Upper lobe of left lung (tissue), 6 donors: Measurements from ENCODE around the gene ATN1. TPM values are rescaled to one million over a fixed set of nuclear protein-coding genes. Genes with fewer than 3 reads are reported as not detected.
A peak's percentile ranks its signal among the peaks of the same experiment; 100 is the strongest.

Source experiments
- ATAC-seq, 2 donors: fragments of 200-7000 bp; cut with Tn5 transposase; one replicate each; pipeline ENCODE4 v1.9.1; 2022; ENCODE audit warnings: mild to moderate bottlenecking in 2 of 2, moderate library complexity in 2 of 2; ENCODE audit not compliant: low FRiP score in 2 of 2
- DNase-seq, 2 donors: peaks; one replicate each; pipeline ENCODE4 v3.0.0-alpha.2; 2019 to 2020
- H3K27ac ChIP-seq, 4 donors: fragments of 200-600 bp; sonication (generic); one replicate each; pipeline ENCODE4 v1.5.1; 2016 to 2019
- H3K27me3 ChIP-seq, 4 donors: fragments of 200-600 bp; sonication (generic); one replicate each; pipeline ENCODE4 v1.5.1; 2017 to 2019
- H3K36me3 ChIP-seq, 4 donors: fragments of 200-600 bp; sonication (generic); one replicate each; pipeline ENCODE4 v1.5.1; 2016 to 2019
- H3K4me1 ChIP-seq, 4 donors: fragments of 200-600 bp; sonication (generic); one replicate each; pipeline ENCODE4 v1.5.1; 2018 to 2019
- H3K4me3 ChIP-seq, 4 donors: fragments of 200-600 bp; sonication (generic); one replicate each; pipeline ENCODE4 v1.5.1; 2017 to 2019; ENCODE audit warnings: mild to moderate bottlenecking in 2 of 4, moderate library complexity in 1 of 4
- H3K9me3 ChIP-seq, 4 donors: fragments of 200-600 bp; sonication (generic); one replicate each; pipeline ENCODE4 v1.5.1; 2018 to 2019
- CTCF ChIP-seq, 6 experiments: fragments of 450-650 bp in 4 of 6; fragments of 200-600 bp in 2 of 6; sonication (generic) in 2 of 6; IDR thresholded peaks; one replicate each; pipeline ENCODE4 v1.5.1; 2016 to 2019; ENCODE audit warnings: antibody characterized with exemption in 6 of 6
- EP300 ChIP-seq, 4 donors: sonication (generic); formaldehyde crosslinking; IDR thresholded peaks; one replicate each; pipeline ENCODE4 v1.5.1; 2017; ENCODE audit warnings: antibody characterized with exemption in 4 of 4, control low read depth in 2 of 4
- POLR2A ChIP-seq, 4 donors: fragments of 450-650 bp; IDR thresholded peaks; one replicate each; pipeline ENCODE4 v1.5.1; 2016 to 2017; ENCODE audit warnings: antibody characterized with exemption in 4 of 4, mild to moderate bottlenecking in 2 of 4
- POLR2AphosphoS5 ChIP-seq, 2 donors: sonication (generic); formaldehyde crosslinking; IDR thresholded peaks; one replicate each; pipeline ENCODE4 v1.5.1; 2017; ENCODE audit warnings: antibody characterized with exemption in 2 of 2
- WGBS, 2 donors: methylation state at CpG; one replicate each; pipeline ENCODE4 v1.1.5; 2017 to 2018; 5-methylcytosine and 5-hydroxymethylcytosine counted together
- total RNA-seq, 6 donors: library from RNA; depleted of rRNA in 4 of 6; stranded (reverse); fragments of >200 nt in 4 of 6; gene quantifications; one replicate each; pipeline versions ENCODE4 v1.1.0 to v1.2.1, GENCODE V29; 2016 to 2021
- donor health status: DM: no; HTN: no; CAD: no; lungs with moderate emphysema.
- donor health status: DM: no; HTN: yes; CAD: no; lungs with severe emphysema.

ATN1 gene
- total RNA-seq, 6 donors from 2014 or later, result 74.7 to 321 (median 133) TPM

- no peaks in the 10 kb centered on the region for H3K9me3 ChIP-seq
- WGBS, 2 donors, result 32 to 41% methylated on average over 13 to 35 of the region's 36 CpGs
- peaks cover 44 to 63% (median 56%) of the 10 kb centered on the region in 4 donors for H3K4me1 ChIP-seq
Observed at GRCh38 chr12:6936636-6937480, 9.1 kb downstream of the ATN1 start.

GRCh38 chr12:6937481-6938352, 10.0 kb downstream of the ATN1 start:
- TF ChIP-seq EP300 (IDR thresholded peaks at IDR 0.05), result peak in 1 of 4 donors; percentile 60
- TF ChIP-seq POLR2AphosphoS5 (IDR thresholded peaks at IDR 0.05), result peak; percentile 97
- peak; percentile 13 to 90 (median 62) for TF ChIP-seq POLR2A (IDR thresholded peaks at IDR 0.05)
- peak; percentile 96 to 99 (median 97) for TF ChIP-seq CTCF (IDR thresholded peaks at IDR 0.05)
- Histone ChIP-seq H3K36me3 (peaks cover 9 to 68% (median 40%) of the 10 kb centered on the region in 4 donors), H3K27ac (peak overlapping the region; percentile 82 to 96 (median 93)), H3K9me3 (no peaks in the 10 kb centered on the region), H3K27me3 (no peaks in the 10 kb centered on the region), H3K4me3 (peak overlapping the region; percentile 53 to 76 (median 67)), H3K4me1 (peaks cover 48 to 57% (median 52%) of the 10 kb centered on the region in 4 donors)
- ATAC-seq (peak; percentile 97), DNase-seq (peak; percentile 94 to 96)
- WGBS, 2 donors, result 1 to 2% methylated on average over 41 to 73 of the region's 80 CpGs

More at GRCh38 chr12:6936636-6937480, 9.1 kb downstream of the ATN1 start:
- H3K27ac ChIP-seq, result peak overlapping the region; percentile 82 to 96 (median 93)
- peak overlapping the region; percentile 53 to 76 (median 67) for H3K4me3 ChIP-seq
- DNase-seq (peak in 1 of 2 donors; percentile 33), ATAC-seq (peak in 1 of 2 donors; percentile 0)
- H3K36me3 ChIP-seq, result peaks cover 9 to 68% (median 39%) of the 10 kb centered on the region in 4 donors
- TF ChIP-seq POLR2AphosphoS5 (IDR thresholded peaks at IDR 0.05) (no peak), EP300 (IDR thresholded peaks at IDR 0.05) (no peak), POLR2A (IDR thresholded peaks at IDR 0.05) (peak in 1 of 4 donors; percentile 5), CTCF (IDR thresholded peaks at IDR 0.05) (no peak)
- no peaks in the 10 kb centered on the region for H3K27me3 ChIP-seq

GRCh38 chr12:6938353-6939190, 10.8 kb downstream of the ATN1 start:
- H3K4me1 ChIP-seq, result peaks cover 46 to 58% (median 52%) of the 10 kb centered on the region in 4 donors
- 80 to 83% methylated on average over 16 to 32 of the region's 32 CpGs for WGBS, 2 donors

More at GRCh38 chr12:6938353-6939190, 10.8 kb downstream of the ATN1 start:
- no peak for ATAC-seq
- Histone ChIP-seq H3K27ac (peak overlapping the region; percentile 82 to 96 (median 93)), H3K4me3 (peak overlapping the region in 3 of 4 donors; percentile 53 to 76 (median 64)), H3K27me3 (no peaks in the 10 kb centered on the region), H3K9me3 (no peaks in the 10 kb centered on the region), H3K36me3 (peaks cover 9 to 67% (median 40%) of the 10 kb centered on the region in 4 donors)
- TF ChIP-seq CTCF (IDR thresholded peaks at IDR 0.05) (peak in 1 of 6 experiments; percentile 9), POLR2A (IDR thresholded peaks at IDR 0.05) (no peak)
- DNase-seq, result peak in 1 of 2 donors; percentile 86
